MM.1S (cell line): ENCODE data around the gene PTPRG.

Experiments
- CTCF ChIP-seq: fragments of 300-600 bp; sonication (generic); IDR thresholded peaks from 2 replicates; pipeline ENCODE4 v1.5.1; 2016; ENCODE audit warnings: antibody characterized with exemption, low read length, mixed read lengths
- EZH2phosphoT487 ChIP-seq: fragments of 300-600 bp; sonication (generic); IDR thresholded peaks from 2 replicates; pipeline ENCODE4 v1.6.1; 2018; ENCODE audit warnings: antibody characterized with exemption, low read length

- TF ChIP-seq CTCF: no peak
- TF ChIP-seq EZH2phosphoT487: no peak
Observed at GRCh38 chr3:61960976-61961375, 399.6 kb downstream of the PTPRG start.
